H1 (cell line): ENCODE data around the gene TLE4. TPM values are rescaled to one million over a fixed set of nuclear protein-coding genes. Genes with fewer than 3 reads are reported as not detected.

ENCODE experiments used
- CTCF ChIA-PET: fragments of 300-600 bp; sonication (Branson Sonifier 250); formaldehyde crosslinking; loops from one replicate; lab custom pipeline; 2021; ENCODE audit not compliant: partially characterized antibody; lab: Charles Lee
- POLR2A ChIA-PET: fragments of 300-600 bp; sonication (Branson Sonifier 250); formaldehyde crosslinking; loops from one replicate; lab custom pipeline; 2021; ENCODE audit warnings: inconsistent platforms; ENCODE audit not compliant: partially characterized antibody; lab: Charles Lee
- DNase-seq, 2 experiments: peaks; one replicate each; pipeline versions ENCODE4 v3.0.0 to v3.0.0-alpha.2; 2010 to 2022; ENCODE audit warnings: low spot score in 2 of 2, low read depth in 1 of 2, mixed read lengths in 1 of 2
- FAIRE-seq: peaks from 2 replicates; lab custom pipeline; 2011; peaks lifted over from hg19 to GRCh38; lab: Jason Lieb, UNC
- H2AFZ ChIP-seq: 2 replicates; pipeline ENCODE4 v1.8.1; 2012; ENCODE audit warnings: low read length, inconsistent platforms
- H2AK5ac ChIP-seq: 2 replicates; pipeline ENCODE4 v1.6.1; 2013; ENCODE audit warnings: low read depth, low read length
- H2BK120ac ChIP-seq: replicated peaks from 2 replicates; pipeline ENCODE3; 2013; ENCODE audit warnings: low read depth, low read length, inconsistent platforms
- H2BK12ac ChIP-seq: 2 replicates; pipeline ENCODE4 v1.6.1; 2013; ENCODE audit warnings: low read depth, low read length
- H2BK15ac ChIP-seq: 2 replicates; pipeline ENCODE4 v1.6.1; 2013; ENCODE audit warnings: low read length
- H2BK20ac ChIP-seq: 2 replicates; pipeline ENCODE4 v1.6.1; 2013; ENCODE audit warnings: low read length
- H2BK5ac ChIP-seq: 2 replicates; pipeline ENCODE4 v1.6.1; 2013; ENCODE audit warnings: low read depth, low read length
- H3K14ac ChIP-seq: 2 replicates; pipeline ENCODE4 v1.6.1; 2013; ENCODE audit warnings: inconsistent platforms; ENCODE audit not compliant: insufficient read length
- H3K18ac ChIP-seq: 2 replicates; pipeline ENCODE4 v1.6.1; 2013; ENCODE audit warnings: low read length; ENCODE audit errors: extremely low read depth
- H3K23ac ChIP-seq: 2 replicates; pipeline ENCODE4 v1.6.1; 2013; ENCODE audit warnings: inconsistent platforms; ENCODE audit not compliant: insufficient read length
- H3K23me2 ChIP-seq: 2 replicates; pipeline ENCODE4 v1.6.1; 2013; ENCODE audit warnings: low read depth, low read length
- H3K27ac ChIP-seq: 2 replicates; pipeline ENCODE4 v1.6.1; 2011; ENCODE audit warnings: low read depth, low read length, inconsistent platforms
- H3K27me3 ChIP-seq, 4 experiments: replicated peaks in 1 of 4; 1 replicate in 1 of 4; 2 replicates in 3 of 4; pipeline versions ENCODE4 v1.6.1 to v1.8.1; 2011 to 2013; ENCODE audit warnings: low read length in 3 of 4, mild to moderate bottlenecking in 3 of 4, inconsistent platforms in 2 of 4, mixed read lengths in 2 of 4, moderate library complexity in 1 of 4; ENCODE audit not compliant: control insufficient read depth in 3 of 4, insufficient read depth in 3 of 4; ENCODE audit errors: extremely low read depth in 1 of 4
- H3K36me3 ChIP-seq, 4 experiments: 2 replicates each; pipeline versions ENCODE4 v1.6.1 to v1.8.1; 2011 to 2013; ENCODE audit warnings: mild to moderate bottlenecking in 4 of 4, low read length in 3 of 4, moderate library complexity in 2 of 4, control low read depth in 1 of 4, inconsistent platforms in 1 of 4; ENCODE audit not compliant: insufficient read depth in 4 of 4, control insufficient read depth in 2 of 4
- H3K4ac ChIP-seq: replicated peaks from 2 replicates; pipeline ENCODE3; 2013; ENCODE audit warnings: low read length, low read depth, mixed read lengths, inconsistent platforms; ENCODE audit not compliant: insufficient read length
- H3K4me1 ChIP-seq, 4 experiments: replicated peaks in 1 of 4; 1 replicate in 1 of 4; 2 replicates in 3 of 4; pipeline versions ENCODE4 v1.6.1 to v1.8.1; 2011 to 2013; ENCODE audit warnings: low read length in 3 of 4, inconsistent platforms in 2 of 4, mixed read lengths in 1 of 4; ENCODE audit not compliant: insufficient read depth in 4 of 4, control insufficient read depth in 3 of 4
- H3K4me2 ChIP-seq, 2 experiments: 2 replicates each; pipeline versions ENCODE4 v1.6.1 to v1.8.1; 2011 to 2013; ENCODE audit warnings: low read depth in 2 of 2, low read length in 2 of 2, control low read depth in 1 of 2, inconsistent platforms in 1 of 2, mild to moderate bottlenecking in 1 of 2; ENCODE audit not compliant: insufficient read depth in 1 of 2
- H3K4me3 ChIP-seq, 4 experiments: fragments of 200-600, 300-600 bp in 1 of 4; sonication (generic), shearing (Covaris generic), sonication (Bioruptor Twin) in 1 of 4; 2 replicates each; pipeline versions ENCODE4 v1.5.1 to v1.8.1; 2011 to 2016; ENCODE audit warnings: low read length in 4 of 4, low read depth in 3 of 4, control low read depth in 2 of 4, inconsistent platforms in 2 of 4, mild to moderate bottlenecking in 2 of 4, mixed read lengths in 1 of 4, moderate library complexity in 1 of 4; ENCODE audit not compliant: insufficient read depth in 2 of 4; ENCODE audit errors: extremely low read depth in 1 of 4
- H3K56ac ChIP-seq: replicated peaks from 2 replicates; pipeline ENCODE3; 2013; ENCODE audit warnings: low read depth, mild to moderate bottlenecking, mixed read lengths, low read length, inconsistent platforms; ENCODE audit not compliant: insufficient read length
- H3K79me1 ChIP-seq: 2 replicates; pipeline ENCODE4 v1.6.1; 2013; ENCODE audit warnings: low read depth, low read length, control low read depth
- H3K79me2 ChIP-seq, 2 experiments: 2 replicates each; pipeline versions ENCODE4 v1.6.1 to v1.8.1; 2012 to 2013; ENCODE audit warnings: low read length in 2 of 2, mild to moderate bottlenecking in 2 of 2, inconsistent platforms in 1 of 2; ENCODE audit not compliant: insufficient read depth in 2 of 2, control insufficient read depth in 1 of 2
- H3K9ac ChIP-seq, 4 experiments: replicated peaks in 1 of 4; 1 replicate in 1 of 4; 2 replicates in 3 of 4; pipeline versions ENCODE4 v1.6.1 to v1.8.1; 2011 to 2013; ENCODE audit warnings: low read depth in 3 of 4, low read length in 3 of 4, control low read depth in 2 of 4, mild to moderate bottlenecking in 2 of 4, moderate library complexity in 2 of 4, inconsistent platforms in 1 of 4; ENCODE audit errors: extremely low read depth in 1 of 4
- H3K9me3 ChIP-seq, 2 experiments: 2 replicates each; pipeline versions ENCODE4 v1.6.1 to v1.8.1; 2012 to 2013; ENCODE audit warnings: mild to moderate bottlenecking in 2 of 2, moderate library complexity in 2 of 2, control low read depth in 1 of 2, inconsistent platforms in 1 of 2, low read depth in 1 of 2, low read length in 1 of 2, mixed read lengths in 1 of 2; ENCODE audit not compliant: insufficient read depth in 2 of 2
- H4K20me1 ChIP-seq, 2 experiments: replicated peaks in 1 of 2; 2 replicates each; pipeline versions ENCODE3 to v1.8.1; 2011 to 2013; ENCODE audit warnings: inconsistent platforms in 2 of 2, low read length in 2 of 2, mild to moderate bottlenecking in 1 of 2; ENCODE audit not compliant: insufficient read depth in 2 of 2, control insufficient read depth in 1 of 2
- H4K5ac ChIP-seq: 2 replicates; pipeline ENCODE4 v1.6.1; 2013; ENCODE audit warnings: low read length, low read depth, mixed read lengths, inconsistent platforms; ENCODE audit not compliant: insufficient read length
- H4K8ac ChIP-seq: 2 replicates; pipeline ENCODE4 v1.8.0; 2013; ENCODE audit warnings: mild to moderate bottlenecking, moderate library complexity, low read length, inconsistent platforms; ENCODE audit not compliant: insufficient read depth; ENCODE audit errors: extremely low read depth
- H4K91ac ChIP-seq: replicated peaks from 2 replicates; pipeline ENCODE3; 2013; ENCODE audit warnings: low read length, mixed read lengths, inconsistent platforms; ENCODE audit not compliant: insufficient read length
- CTCF ChIP-seq, 3 experiments: IDR thresholded peaks; 1 replicate in 2 of 3; 2 replicates in 1 of 3; pipeline versions ENCODE4 v1.5.1 to v1.6.1; 2011; ENCODE audit warnings: low read length in 3 of 3, mild to moderate bottlenecking in 3 of 3, inconsistent platforms in 2 of 3, low read depth in 1 of 3, moderate library complexity in 1 of 3; ENCODE audit not compliant: insufficient read depth in 1 of 3; ENCODE audit errors: control extremely low read depth in 1 of 3
- POU5F1 ChIP-seq: IDR thresholded peaks from 2 replicates; pipeline ENCODE4 v1.6.1; 2011; ENCODE audit warnings: low read depth, mild to moderate bottlenecking, low read length, moderate library complexity
- WGBS, 2 experiments: shearing (Covaris generic) in 1 of 2; methylation state at CpG; one replicate each; pipeline versions ENCODE4 v1.1.6 to v1.1.7; 2013 to 2015; ENCODE audit warnings: low lambda C conversion rate in 2 of 2, mixed read lengths in 2 of 2, inconsistent platforms in 1 of 2, low coverage in 1 of 2, missing lambda C conversion rate in 1 of 2; ENCODE audit not compliant: insufficient replicate concordance in 2 of 2, insufficient coverage in 1 of 2, insufficient read length in 1 of 2; ENCODE audit errors: extremely low coverage in 1 of 2, missing lambda C conversion rate in 1 of 2; 5-methylcytosine and 5-hydroxymethylcytosine counted together
- polyA plus RNA-seq, 7 experiments: library from polyadenylated mRNA; depleted of rRNA in 3 of 7; stranded (reverse) in 5 of 7; unstranded in 2 of 7; fragments of >200 nt in 5 of 7; fragments of 200-250 nt in 2 of 7; gene quantifications; 1 replicate in 5 of 7; 2 replicates in 1 of 7; 4 replicates in 1 of 7; pipeline versions ENCODE4 v1.2.1 to v1.2.3, GENCODE V29; 2011 to 2013; ENCODE audit warnings: missing spikeins in 2 of 7, mixed read lengths in 2 of 7
- total RNA-seq: library from RNA; stranded (reverse); fragmentation: NEBNext Ultra II Directional; extraction: Animal tissue kit (Norgen Biotek cat#: 25700); gene quantifications from 2 replicates; pipeline ENCODE4 v1.2.1, GENCODE V29; 2021

Gene TLE4
- total and polyA plus RNA-seq, 2 of the 8 experiments (the other 6 are each of a cell fraction or from before 2014, with no cell fraction given): 32.4 to 36.9 TPM

DNA sequence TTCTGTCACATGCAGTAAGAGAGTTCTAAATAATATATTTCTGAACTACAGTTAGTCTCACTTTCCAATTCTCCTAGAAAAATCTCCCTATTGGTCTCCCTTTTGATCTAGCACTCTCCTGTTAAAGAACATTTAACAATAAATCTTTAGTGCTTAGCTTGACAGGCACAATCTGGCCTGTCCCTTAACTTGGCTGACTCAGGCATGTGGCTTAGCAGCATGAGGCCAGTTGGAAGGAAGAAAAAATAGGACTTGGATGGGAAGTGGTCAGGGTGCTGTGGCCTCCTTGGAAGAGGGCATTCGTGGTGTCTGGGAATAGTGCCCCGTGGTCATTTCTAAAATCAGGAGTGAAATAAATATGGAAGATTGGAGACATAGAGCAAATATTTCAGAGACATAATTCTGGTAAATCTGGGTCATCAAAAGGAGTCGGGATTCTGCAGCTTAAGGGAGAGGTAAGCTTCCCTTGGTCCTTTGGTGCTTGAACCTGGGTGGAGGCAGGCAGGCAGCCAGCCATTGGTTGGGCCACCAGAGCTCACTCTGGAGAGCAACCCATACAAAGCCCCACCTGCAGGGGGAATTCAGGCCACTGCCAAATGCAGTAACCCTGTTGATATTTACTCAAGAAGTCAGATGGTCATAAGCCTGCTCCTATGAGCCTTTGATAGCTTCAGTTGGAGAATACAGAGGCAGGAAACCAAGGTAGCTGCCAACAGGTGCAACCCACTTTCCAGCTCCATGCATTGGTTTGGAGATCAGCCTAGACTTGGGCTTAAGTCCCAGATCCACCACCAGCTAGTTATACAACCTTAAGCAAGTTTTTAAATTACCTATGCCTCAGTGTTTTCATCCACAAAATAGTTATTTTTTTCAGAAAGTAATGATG is 28.8 kb upstream of the TLE4 start:
- Histone ChIP-seq H3K79me1 (no peaks in the 10 kb centered on the region), H2BK15ac (no peak overlapping the region), H3K4me3 (no peak overlapping the region), H3K4me2 (no peak overlapping the region), H3K14ac (no peak overlapping the region), H3K4me1 (no peaks in the 10 kb centered on the region), H3K27me3 (no peaks in the 10 kb centered on the region), H3K23me2 (no peaks in the 10 kb centered on the region), H2BK5ac (no peak overlapping the region), H2AK5ac (no peak overlapping the region), H3K56ac (no peak overlapping the region), H3K9me3 (no peaks in the 10 kb centered on the region), H3K9ac (no peak overlapping the region), H2BK20ac (no peak overlapping the region), H2BK12ac (no peak overlapping the region), H3K23ac (no peak overlapping the region), H3K79me2 (no peaks in the 10 kb centered on the region), H3K18ac (no peak overlapping the region), H2BK120ac (no peak overlapping the region), H3K4ac (no peak overlapping the region), H3K27ac (no peak overlapping the region), H4K20me1 (no peaks in the 10 kb centered on the region), H4K5ac (no peak overlapping the region), H3K36me3 (no peaks in the 10 kb centered on the region), H2AFZ (no peak overlapping the region), H4K91ac (no peak overlapping the region), H4K8ac (no peak overlapping the region)
- WGBS, 2 experiments: 95% methylated on average over 3 of the region's 3 CpGs; no CpG with 5 or more reads in 1 of the 2 experiments
- ChIA-PET POLR2A (no interaction called here), CTCF (interaction anchor here (1.1 to 1.5 kb wide), 2 partner anchors 9 to 14 kb away, joined by 3 to 4 read pairs; no protein-coding TSS in a partner anchor)
- FAIRE-seq (no peak), DNase-seq (no peak)
- TF ChIP-seq CTCF (IDR thresholded peaks at IDR 0.05; ENCODE audit: control extremely low read depth in 1 of 3, insufficient read depth in 1 of 3, low read depth in 1 of 3, low read length in 3 of 3): 0 out of 4 replicates have a peak, but pooled peaks of 1 of the 3 experiments have one; percentile 2
- TF ChIP-seq POU5F1: no peak
